IPS DF 6.9 (cell line): Measurements from ENCODE around the gene ZIC4.

Experiments
- DNase-seq: peaks from one replicate; pipeline ENCODE4 v3.0.0-alpha.2; 2013; ENCODE audit warnings: low read depth, low spot score
- H3K27ac ChIP-seq: one replicate; pipeline ENCODE4 v1.5.1; 2013; ENCODE audit warnings: low read length, control low read depth
- H3K27me3 ChIP-seq: 2 replicates; pipeline ENCODE4 v1.6.1; 2013; ENCODE audit warnings: mild to moderate bottlenecking, low read length; ENCODE audit not compliant: control insufficient read depth, insufficient read depth
- H3K36me3 ChIP-seq: 2 replicates; pipeline ENCODE4 v1.6.1; 2013; ENCODE audit warnings: low read length; ENCODE audit not compliant: control insufficient read depth, insufficient read depth
- H3K4me1 ChIP-seq: 2 replicates; pipeline ENCODE4 v1.6.1; 2013; ENCODE audit warnings: low read length; ENCODE audit not compliant: control insufficient read depth, insufficient read depth
- H3K4me3 ChIP-seq: 2 replicates; pipeline ENCODE4 v1.5.1; 2013; ENCODE audit warnings: mild to moderate bottlenecking, low read length
- H3K9me3 ChIP-seq: 2 replicates; pipeline ENCODE4 v1.6.1; 2013; ENCODE audit warnings: low read length, inconsistent platforms; ENCODE audit not compliant: control insufficient read depth, insufficient read depth
- WGBS: extraction: QIAGEN DNeasy Blood & Tissue Kit; methylation state at CpG from one replicate; pipeline ENCODE4 v1.1.7; 2013; ENCODE audit warnings: mixed read lengths, missing lambda C conversion rate; ENCODE audit not compliant: insufficient read length, insufficient coverage; 5-methylcytosine and 5-hydroxymethylcytosine counted together

The ZIC4 gene

DNA sequence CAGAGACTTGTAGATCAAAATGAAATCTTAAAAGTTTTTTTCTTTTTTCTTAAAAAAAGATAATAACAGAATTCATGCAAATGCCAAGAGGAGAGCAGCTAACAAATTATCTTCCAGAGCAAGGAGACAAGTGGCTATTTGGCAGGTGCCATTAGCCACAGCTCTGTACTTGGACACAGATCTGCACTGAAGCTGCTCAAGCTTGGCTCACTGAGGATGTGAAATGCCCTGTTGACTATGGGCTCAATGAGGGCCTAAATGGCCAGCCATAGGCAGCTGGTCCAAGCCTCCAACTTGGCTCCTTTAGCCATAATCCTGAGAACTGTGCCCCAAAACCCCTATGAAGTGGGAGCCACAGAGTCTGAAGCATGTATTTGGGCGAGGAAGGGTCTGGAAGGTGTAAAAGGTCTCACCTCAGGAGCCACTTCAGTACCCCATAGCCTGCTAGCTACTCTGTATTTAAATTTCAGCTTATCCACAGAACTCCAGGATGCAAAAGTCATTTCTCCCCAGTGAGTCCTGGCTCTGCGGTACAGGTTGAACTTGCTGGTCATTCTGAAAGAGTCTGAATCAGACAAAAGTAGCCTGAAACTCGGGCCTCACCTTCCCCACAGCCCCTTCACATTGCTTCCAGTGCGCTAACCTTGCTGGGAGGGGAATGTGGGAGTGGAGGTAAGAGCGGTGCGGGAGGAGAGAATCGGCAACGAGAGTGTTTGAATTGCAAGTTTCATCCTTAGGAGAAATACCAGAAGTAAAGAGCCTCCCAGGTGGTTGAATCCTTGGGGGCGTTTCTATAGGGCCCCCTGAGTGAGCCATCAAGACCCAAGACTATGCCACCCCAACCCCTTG lies 48.0 kb downstream of the ZIC4 start:
- Histone ChIP-seq H3K36me3 (no peaks in the 10 kb centered on the region), H3K4me3 (no peak overlapping the region), H3K27me3 (peaks cover 67% of the 10 kb centered on the region), H3K27ac (no peak overlapping the region), H3K9me3 (no peaks in the 10 kb centered on the region), H3K4me1 (peaks cover 3% of the 10 kb centered on the region)
- WGBS = no CpG with 5 or more reads among the region's 9 CpGs
- no peak for DNase-seq

DNA sequence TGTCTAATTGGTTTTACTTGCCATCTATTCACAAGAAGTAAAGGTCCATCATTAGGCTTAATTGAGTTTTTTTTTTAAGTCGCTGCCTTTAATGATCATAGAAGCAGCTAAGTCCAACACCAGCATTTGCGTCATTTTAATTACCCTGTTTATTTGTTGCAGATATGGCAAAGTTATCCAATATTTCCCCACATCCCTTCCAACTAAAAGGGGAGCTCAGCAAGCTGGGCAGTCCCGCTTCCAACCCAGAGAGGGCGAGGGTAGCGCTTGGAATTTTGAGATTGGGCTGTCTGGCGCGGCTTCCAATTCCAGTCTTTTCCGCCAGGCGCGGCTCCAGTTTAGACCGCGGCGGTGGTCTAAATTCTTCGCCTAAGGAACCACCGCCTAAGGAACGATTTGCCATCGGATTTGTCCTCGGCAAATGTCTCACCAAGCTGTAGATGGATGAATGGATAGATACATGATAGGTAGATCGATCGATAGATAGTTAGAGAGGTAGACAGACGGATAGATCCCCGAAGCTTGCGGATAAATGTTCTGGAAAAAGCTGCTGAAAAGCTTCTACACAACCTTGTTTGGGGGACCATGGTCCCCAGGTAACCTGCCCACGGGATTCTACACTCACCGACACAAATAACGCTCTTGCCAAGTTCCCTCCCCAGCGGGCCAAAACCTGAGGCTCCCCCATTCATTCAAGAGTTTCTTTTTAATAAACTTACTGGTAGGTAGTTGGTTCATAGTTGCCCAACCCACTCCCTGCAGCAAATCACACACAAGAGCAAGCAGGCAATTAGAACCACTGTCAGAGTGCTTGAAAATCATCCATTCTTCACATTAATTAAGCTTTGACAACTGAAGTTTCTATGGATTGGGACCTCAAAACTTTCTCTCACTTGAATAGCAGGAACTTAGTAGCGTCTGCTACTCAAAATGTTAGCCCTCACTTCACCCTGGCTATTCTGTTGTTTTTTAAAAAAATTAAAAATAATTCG lies 49.1 kb downstream of the ZIC4 start:
- no peak overlapping the region for H3K27ac ChIP-seq
- peaks cover 3% of the 10 kb centered on the region for H3K4me1 ChIP-seq
- H3K4me3 ChIP-seq = no peak overlapping the region
- H3K9me3 ChIP-seq = no peaks in the 10 kb centered on the region
- WGBS = no CpG with 5 or more reads among the region's 29 CpGs
- H3K27me3 ChIP-seq = peaks cover 67% of the 10 kb centered on the region
- no peak for DNase-seq
- no peaks in the 10 kb centered on the region for H3K36me3 ChIP-seq

DNA sequence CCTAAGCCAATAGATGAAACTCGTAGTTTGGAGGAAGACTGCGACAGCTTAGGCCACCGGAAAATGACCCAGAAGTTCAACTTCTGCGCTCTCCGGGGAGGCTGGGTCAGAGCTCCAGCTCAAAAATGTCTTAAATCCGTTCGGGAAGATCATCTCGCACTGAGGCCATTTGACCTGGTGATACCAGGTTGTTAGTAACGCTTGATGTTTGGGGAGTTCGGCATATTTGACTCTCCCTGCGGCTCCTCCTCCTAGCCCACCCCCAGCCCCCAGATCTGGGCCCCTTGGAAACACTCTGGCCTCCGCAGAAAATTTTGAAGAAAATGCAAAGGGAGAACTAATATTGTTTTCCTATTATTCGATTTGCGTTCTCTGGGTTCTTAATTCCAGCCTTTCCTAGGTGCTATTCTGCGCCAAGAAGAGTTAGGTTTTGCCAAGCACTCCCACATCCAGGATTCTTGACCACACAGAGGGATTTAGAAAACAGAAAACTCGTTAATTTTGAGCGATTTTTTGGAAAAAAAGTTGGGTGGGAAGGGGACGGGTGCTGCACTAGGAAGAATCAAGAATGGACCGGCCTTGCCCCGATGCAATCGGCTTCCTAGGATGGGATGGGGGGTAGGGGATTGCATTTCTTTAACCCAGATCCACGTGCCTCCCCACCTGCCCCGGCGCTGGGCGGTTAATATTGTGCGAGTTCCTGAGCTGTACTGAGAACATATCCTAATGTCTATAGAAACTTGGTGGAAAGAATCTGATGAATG lies 50.0 kb downstream of the ZIC4 start:
- WGBS = no CpG with 5 or more reads among the region's 26 CpGs
- H3K36me3 ChIP-seq = no peaks in the 10 kb centered on the region
- no peak for DNase-seq
- H3K9me3 ChIP-seq = no peaks in the 10 kb centered on the region
- peaks cover 3% of the 10 kb centered on the region for H3K4me1 ChIP-seq
- no peak overlapping the region for H3K4me3 ChIP-seq
- H3K27ac ChIP-seq = no peak overlapping the region
- peaks cover 63% of the 10 kb centered on the region for H3K27me3 ChIP-seq

DNA sequence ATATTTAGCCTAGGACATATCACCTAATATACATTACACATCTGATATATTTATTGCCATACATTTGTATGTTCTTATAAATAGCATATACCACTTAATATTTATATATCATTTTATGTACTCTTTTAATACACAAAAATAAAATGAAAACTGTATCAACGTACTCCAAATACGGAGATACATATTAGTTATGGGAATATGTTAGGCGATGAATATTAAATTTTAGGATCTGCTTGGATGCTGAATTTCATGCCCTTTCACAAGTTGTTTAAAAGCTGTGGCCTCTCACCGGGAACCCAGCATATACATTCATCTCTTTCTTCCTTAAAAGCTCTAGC lies 50.6 kb downstream of the ZIC4 start:
- H3K9me3 ChIP-seq = no peaks in the 10 kb centered on the region

DNA sequence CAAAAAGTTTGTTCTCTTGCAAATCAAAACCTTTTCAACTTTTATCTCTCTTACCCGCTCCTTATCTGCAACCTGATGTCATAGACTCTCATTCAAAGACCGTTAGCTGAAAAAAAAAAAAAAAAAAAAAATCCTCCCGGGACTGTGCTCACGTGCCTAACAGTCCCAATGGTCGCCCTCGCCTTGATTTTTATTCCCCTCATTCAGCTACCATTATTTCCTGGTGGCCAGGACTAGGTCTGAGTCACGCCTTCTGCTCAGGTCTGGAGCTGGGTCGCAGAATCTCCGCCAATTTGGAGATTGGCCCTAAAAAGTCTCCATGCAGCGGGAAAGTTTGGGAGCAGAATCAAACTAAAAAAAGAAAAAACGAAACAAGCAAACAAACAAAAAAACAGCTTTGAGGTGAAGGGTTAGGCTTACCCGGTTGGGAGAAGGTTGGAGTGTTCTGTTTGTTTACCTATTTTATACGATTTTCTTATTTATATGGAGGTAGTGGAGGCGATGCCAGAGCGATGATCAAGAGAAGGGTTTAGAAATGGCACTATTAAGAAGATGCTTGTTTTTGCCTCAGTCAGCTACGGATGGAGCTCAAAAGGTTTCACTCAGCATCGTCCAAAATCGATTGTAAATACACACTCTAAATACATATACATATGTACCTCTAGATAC lies 51.1 kb downstream of the ZIC4 start:
- H3K9me3 ChIP-seq = no peaks in the 10 kb centered on the region
- H3K27ac ChIP-seq = no peak overlapping the region
- H3K4me3 ChIP-seq = no peak overlapping the region; the same call in 1 of the 2 replicates
- DNase-seq = no peak
- H3K4me1 ChIP-seq = peaks cover 3% of the 10 kb centered on the region
- no CpG with 5 or more reads among the region's 18 CpGs for WGBS
- no peaks in the 10 kb centered on the region for H3K36me3 ChIP-seq
- H3K27me3 ChIP-seq = peaks cover 53% of the 10 kb centered on the region

More for the DNA sequence above, 50.6 kb downstream of the ZIC4 start:
- no peak for DNase-seq
- WGBS = no CpG with 5 or more reads among the region's 4 CpGs
- H3K27me3 ChIP-seq = peaks cover 58% of the 10 kb centered on the region
- H3K27ac ChIP-seq = no peak overlapping the region
- no peaks in the 10 kb centered on the region for H3K36me3 ChIP-seq
- no peak overlapping the region for H3K4me3 ChIP-seq
- H3K4me1 ChIP-seq = peaks cover 3% of the 10 kb centered on the region

DNA sequence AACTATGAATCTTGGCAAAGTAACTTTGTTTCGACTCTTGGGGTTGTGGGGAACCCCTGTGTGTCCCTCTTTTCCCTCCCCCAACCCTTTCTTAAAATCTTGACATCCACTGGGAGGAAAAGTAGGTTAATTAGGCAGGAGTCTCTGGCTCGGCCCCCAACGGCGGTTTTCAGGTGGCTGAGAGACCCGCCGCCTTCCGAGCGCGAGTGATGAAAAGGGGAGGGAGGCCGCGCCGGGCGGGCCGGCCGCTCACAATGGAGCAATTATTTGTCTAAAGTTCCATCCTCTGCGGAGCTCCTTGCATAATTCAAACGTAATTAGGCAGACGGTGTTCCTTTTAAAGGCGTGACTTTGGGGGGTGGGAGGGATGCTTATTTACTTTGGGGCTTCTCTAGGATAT lies 51.7 kb downstream of the ZIC4 start:
- Histone ChIP-seq H3K4me1 (peaks cover 3% of the 10 kb centered on the region), H3K27me3 (peaks cover 47% of the 10 kb centered on the region), H3K27ac (no peak overlapping the region), H3K9me3 (no peaks in the 10 kb centered on the region), H3K36me3 (no peaks in the 10 kb centered on the region), H3K4me3 (no peak overlapping the region; the same call in 1 of the 2 replicates)
- no CpG with 5 or more reads among the region's 19 CpGs for WGBS
- DNase-seq = no peak

DNA sequence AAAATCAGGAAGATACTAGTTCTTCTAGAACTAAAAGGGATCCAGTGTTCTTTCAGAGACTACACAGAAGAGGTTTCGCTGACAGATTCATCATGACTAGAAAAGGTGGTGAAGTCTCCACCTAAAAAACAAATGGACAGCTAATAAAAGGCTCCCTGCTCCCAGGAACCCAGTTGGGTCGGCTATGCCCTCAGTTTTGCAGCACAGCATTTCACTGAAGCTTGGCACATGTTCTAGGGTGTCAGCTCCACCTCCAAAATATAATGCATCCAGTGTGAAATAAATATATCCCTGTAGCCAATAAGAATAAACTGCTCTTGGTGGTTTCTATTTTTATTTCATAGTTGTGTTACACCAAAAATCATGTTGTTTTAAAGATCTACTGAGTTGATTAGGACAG lies 55.0 kb downstream of the ZIC4 start:
- H3K27me3 ChIP-seq = peaks cover 14% of the 10 kb centered on the region
- no CpG with 5 or more reads among the region's 2 CpGs for WGBS

DNA sequence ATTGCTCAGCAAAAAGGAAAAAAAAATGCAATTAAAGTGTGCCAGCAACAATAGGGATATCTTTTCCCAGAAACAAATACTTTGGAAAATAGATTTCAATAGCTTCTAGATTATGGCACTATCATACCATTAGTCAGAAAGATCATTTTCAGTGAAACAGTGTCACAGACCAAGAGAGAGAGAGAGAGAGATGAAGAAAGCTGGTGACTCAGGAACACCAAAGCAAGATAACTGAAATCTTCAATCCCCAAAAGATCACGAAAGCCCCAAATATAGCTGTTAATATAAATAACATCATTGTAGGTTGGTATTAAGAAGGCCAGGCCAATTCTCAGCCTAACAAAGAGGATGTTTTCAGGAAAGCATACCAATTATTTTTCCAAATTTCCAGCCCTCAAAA lies 57.4 kb downstream of the ZIC4 start:
- Histone ChIP-seq H3K4me1 (no peaks in the 10 kb centered on the region), H3K27ac (no peak overlapping the region), H3K27me3 (no peaks in the 10 kb centered on the region), H3K4me3 (no peak overlapping the region), H3K9me3 (no peaks in the 10 kb centered on the region), H3K36me3 (no peaks in the 10 kb centered on the region)
- DNase-seq = no peak
- WGBS = no CpG with 5 or more reads among the region's 1 CpG

More for the DNA sequence above, 55.0 kb downstream of the ZIC4 start:
- Histone ChIP-seq H3K4me3 (no peak overlapping the region), H3K36me3 (no peaks in the 10 kb centered on the region), H3K4me1 (peaks cover 1% of the 10 kb centered on the region), H3K27ac (no peak overlapping the region), H3K9me3 (no peaks in the 10 kb centered on the region)
- no peak for DNase-seq

DNA sequence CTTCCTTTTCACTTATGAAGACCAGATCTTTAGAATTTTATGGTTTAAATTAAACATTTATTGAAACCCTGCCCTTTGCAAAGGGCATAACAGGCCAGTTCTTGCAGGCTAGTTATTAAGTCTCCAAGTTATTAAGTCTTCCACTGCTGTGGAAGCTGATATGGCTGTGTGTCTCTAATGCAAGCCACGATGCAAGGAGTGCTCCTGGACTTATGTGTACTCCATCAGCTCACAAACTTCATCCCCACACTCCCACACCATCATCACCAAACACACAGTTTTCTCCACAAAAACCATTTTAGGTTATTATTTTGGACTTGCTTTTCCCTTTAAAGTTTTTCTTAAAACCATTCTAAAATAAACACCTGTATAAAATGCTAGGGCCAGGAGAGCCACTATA lies 62.4 kb downstream of the ZIC4 start:
- Histone ChIP-seq H3K9me3 (no peaks in the 10 kb centered on the region), H3K27me3 (no peaks in the 10 kb centered on the region), H3K36me3 (no peaks in the 10 kb centered on the region), H3K4me3 (no peak overlapping the region), H3K27ac (no peak overlapping the region), H3K4me1 (no peaks in the 10 kb centered on the region)
- DNase-seq = no peak
- no CpG with 5 or more reads among the region's 1 CpG for WGBS
